HG03469 (cell line): ENCODE measurements around the gene C12orf42.

Source experiments
- ATAC-seq: cut with Tn5 transposase; IDR thresholded peaks from one replicate; pipeline ENCODE4 v1.9.1; 2021; ENCODE audit warnings: mild to moderate bottlenecking, moderate library complexity, moderate number of reproducible peaks; ENCODE audit not compliant: unreplicated experiment

C12orf42 gene

DNA sequence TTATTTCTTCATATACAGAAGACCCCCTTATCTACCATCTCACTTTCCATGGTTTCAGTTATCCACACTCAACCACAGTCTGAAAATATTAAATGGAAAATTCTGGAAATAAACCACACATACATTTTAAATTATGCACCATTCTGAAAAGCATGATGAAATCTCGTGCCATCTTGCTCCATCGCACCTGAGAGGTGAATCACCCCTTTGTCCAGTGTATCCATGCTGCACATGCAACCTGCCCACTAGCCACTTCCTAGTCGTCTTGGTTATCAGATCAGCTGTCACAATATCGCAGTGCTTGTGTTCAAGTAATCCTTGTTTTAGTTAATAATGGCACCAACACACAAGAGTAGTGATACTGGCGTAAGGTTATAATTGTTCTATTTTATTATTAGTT lies 145.7 kb downstream of the C12orf42 start:
- ATAC-seq = no peak

DNA sequence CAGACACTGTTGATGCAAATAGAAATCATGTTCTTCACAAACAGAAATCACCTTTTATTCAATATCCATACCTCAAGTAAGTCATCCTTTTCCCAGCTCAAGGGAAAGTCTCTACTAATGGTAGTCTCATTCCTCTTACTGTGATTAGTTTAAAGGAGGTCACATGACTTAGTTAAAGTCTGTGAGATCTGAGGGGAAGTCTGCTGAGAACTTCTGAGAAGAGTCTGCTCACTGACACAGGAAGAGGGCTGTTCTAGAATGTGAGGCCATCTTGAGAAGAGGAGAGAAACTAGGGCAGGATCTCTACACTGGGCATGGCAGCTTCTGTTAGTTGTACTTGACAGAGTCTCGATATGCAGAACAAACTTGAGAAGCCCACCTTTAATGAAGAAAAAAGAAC lies 146.8 kb downstream of the C12orf42 start:
- ATAC-seq = no peak

DNA sequence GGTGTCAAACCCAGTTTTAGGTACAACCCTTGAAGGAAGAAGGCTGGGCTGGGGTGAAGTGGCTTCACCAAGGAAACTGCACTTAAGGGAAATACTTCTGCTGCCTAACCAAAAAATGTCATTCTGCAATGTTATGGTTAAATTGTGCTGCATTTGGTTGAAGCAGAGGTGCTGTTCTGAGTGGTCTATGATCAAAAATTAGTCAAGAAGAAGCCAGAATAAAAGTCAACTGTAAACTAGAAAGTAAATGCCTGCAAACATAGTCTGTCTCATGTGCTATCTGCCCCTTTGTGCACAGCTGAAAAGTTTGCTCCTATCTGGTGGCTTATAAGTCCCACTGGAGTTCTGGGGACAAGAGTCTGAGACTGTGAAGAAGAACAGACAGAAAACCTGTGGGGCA lies 158.8 kb downstream of the C12orf42 start:
- no peak for ATAC-seq

DNA sequence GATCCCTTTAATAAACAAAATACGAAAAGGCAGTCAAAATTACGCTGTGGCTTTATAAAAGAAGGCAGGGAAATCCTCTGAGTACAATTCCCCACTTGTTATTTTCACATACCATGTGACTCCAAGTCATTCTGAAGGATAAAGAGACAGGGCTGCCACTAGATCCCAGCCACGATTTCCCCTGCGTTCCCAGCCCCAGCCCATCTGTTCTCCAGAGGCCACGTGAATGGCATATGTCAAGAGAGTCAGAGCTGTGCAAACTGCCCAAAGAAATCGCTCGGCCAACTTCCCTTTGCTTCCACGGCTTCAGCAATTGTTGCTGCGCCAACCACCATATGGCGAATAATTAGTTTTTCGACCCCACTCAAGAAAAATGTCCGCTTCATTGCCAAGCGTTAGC lies 161.3 kb downstream of the C12orf42 start:
- no peak for ATAC-seq

- ATAC-seq = no peak
These were observed 162.1 kb downstream of the C12orf42 start for GRCh38 chr12:103333676-103334075.

- ATAC-seq = no peak
These were observed 164.1 kb downstream of the C12orf42 start for GRCh38 chr12:103331643-103332042.

DNA sequence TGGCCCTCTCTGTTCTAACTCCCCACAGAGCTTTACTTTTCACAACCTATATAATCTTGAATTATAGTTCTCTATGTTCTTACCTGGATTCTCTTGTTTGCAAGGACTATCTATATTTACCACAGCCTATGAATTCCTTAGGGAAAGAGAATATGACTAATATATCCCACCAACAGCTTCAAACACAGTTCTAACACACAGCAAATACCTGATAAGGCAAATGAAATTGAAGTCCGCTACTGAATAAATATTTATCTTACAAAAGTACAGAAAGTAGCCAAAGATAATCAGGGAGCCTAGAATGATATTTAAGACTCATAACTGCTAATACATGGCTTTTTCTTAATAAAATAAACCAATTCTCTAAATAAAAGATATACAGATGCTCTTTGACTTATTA lies 165.1 kb downstream of the C12orf42 start:
- no peak for ATAC-seq

DNA sequence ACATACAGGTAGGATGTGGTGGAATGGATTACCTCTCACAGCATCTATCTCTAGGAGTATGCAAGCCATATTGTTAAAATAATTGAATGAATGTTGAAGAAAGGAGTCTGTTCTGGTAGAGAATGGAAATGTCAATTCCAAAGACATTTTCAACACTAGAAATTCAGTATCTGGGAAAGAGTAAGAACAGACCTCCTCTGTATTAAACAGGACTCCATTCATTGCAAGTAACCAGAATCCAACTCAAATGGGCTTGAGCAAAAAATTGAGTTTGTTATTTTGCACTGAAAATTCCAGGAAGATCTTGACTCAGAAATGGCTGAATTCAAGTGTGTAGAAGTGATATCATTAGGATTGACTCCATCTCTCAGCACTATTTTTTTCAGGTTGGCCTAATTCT lies 168.1 kb downstream of the C12orf42 start:
- no peak for ATAC-seq

- no peak for ATAC-seq
These were observed 169.6 kb downstream of the C12orf42 start for GRCh38 chr12:103326190-103326589.

- no peak for ATAC-seq
These were observed 177.2 kb downstream of the C12orf42 start for GRCh38 chr12:103318566-103318965.

DNA sequence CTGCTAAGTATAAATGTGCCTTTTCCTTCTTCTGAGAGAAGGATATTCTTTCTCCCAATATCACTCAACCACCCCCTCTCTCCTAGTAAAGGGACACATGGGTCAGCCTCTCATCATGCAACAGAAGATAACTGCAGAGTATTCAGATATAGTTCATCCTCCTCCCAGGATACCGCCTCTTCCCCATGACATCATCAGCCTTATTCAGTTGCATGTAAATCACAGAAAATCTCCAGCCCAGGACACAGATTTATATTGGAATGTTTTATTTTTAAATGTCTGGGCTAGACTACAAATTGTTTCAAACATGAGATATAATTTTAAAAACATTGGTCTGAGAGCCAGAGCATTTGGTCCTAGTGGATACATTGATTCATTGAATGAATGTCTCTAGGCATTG lies 178.5 kb downstream of the C12orf42 start:
- ATAC-seq = no peak

DNA sequence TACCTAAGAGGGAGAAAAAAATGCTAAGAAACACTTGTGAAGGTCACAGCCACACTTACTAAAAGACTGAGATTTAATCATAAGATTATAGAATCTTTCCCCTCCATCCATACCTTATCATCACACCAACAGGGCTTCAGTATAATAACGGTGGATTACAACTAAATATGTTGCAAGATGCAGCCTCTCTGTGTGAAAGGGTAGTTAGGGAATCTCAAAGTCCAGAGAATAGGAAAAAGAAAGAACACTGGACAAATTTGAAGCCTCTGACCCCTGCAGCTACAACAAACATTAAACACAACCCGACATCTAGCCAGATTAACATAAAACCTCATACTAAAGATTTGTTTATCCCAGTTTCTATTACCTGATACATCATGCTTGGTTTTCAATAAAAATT lies 181.0 kb downstream of the C12orf42 start:
- no peak for ATAC-seq

DNA sequence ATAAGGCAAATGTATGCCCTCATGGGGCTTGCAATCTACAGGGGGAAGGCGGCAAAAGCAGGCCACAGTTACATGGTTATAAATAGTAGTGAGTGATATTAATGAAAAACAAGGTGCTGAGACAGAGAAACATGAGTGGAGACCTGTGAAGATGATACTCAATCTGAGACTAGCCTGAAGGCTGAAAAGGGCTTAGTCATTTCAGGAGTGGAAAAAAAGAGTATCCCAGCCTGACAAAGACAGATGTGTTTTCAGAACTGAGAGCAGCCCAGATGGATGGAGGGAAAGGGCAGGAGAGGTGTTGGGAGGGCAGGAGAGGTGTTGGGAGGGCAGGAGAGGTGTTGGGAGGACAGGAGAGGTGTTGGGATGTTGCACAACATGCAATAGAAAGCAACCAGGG lies 181.9 kb downstream of the C12orf42 start:
- ATAC-seq = no peak

- no peak for ATAC-seq
These were observed 182.9 kb downstream of the C12orf42 start for GRCh38 chr12:103312742-103313354.

- ATAC-seq = no peak
These were observed 185.1 kb downstream of the C12orf42 start for GRCh38 chr12:103310546-103311270.

GRCh38 chr12:103308396-103308795 lies 187.4 kb downstream of the C12orf42 start:
- no peak for ATAC-seq

- no peak for ATAC-seq
These were observed 192.3 kb downstream of the C12orf42 start for GRCh38 chr12:103303484-103303883.

- no peak for ATAC-seq
These were observed 193.9 kb downstream of the C12orf42 start for GRCh38 chr12:103301642-103302591.

GRCh38 chr12:103288016-103288415 lies 207.8 kb downstream of the C12orf42 start:
- ATAC-seq = no peak

GRCh38 chr12:103282124-103282523 lies 213.6 kb downstream of the C12orf42 start:
- no peak for ATAC-seq

DNA sequence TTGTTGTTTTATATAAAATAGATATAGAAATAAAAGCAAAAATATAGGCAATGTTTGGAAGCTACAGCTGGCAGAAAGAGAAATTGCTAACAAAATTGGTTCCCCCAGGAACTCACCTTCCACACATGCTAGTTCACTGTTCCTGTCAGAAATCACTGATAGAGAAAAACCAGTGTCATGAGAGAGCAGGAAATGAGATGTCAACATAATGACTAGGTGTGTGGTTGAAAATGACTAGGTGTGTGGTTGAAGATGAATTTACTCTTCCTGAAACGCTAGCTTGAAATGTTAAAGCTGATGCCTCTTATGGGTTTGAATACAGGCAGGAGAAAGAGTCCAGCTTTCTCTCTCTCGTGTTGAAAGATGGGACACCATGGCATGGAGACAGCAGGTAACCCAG lies 216.3 kb downstream of the C12orf42 start:
- peak; percentile 90 for ATAC-seq

GRCh38 chr12:103278329-103278728 lies 217.4 kb downstream of the C12orf42 start:
- no peak for ATAC-seq
